Bronchial epithelial cell (primary cell): Measurements from ENCODE around the gene HIGD1A. TPM values are rescaled to one million over a fixed set of nuclear protein-coding genes. Genes with fewer than 3 reads are reported as not detected.

Experiments used
- DNase-seq: peaks from one replicate; pipeline ENCODE4 v3.0.0-alpha.2; 2010; ENCODE audit warnings: low read depth
- FAIRE-seq: peaks from 2 replicates; lab custom pipeline; 2011; peaks lifted over from hg19 to GRCh38; lab: Jason Lieb, UNC
- H3K27me3 ChIP-seq: 2 replicates; pipeline ENCODE4 v1.5.1; 2011; ENCODE audit warnings: low read length; ENCODE audit not compliant: control insufficient read depth, insufficient read depth
- H3K36me3 ChIP-seq: 2 replicates; pipeline ENCODE4 v1.5.1; 2011; ENCODE audit warnings: low read length; ENCODE audit not compliant: control insufficient read depth, insufficient read depth
- H3K4me3 ChIP-seq: 2 replicates; pipeline ENCODE4 v1.5.1; 2011; ENCODE audit warnings: mild to moderate bottlenecking, low read depth, low read length, control low read depth
- total RNA-seq: library from RNA; depleted of rRNA; stranded (reverse); fragments of >200 nt; gene quantifications from 2 replicates; pipeline ENCODE4 v1.2.1, GENCODE V29; 2014
- TF ChIP-seq, protein P1 (sequence below): IDR thresholded peaks from 2 replicates; pipeline ENCODE4 v1.5.1; 2011; ENCODE audit warnings: mild to moderate bottlenecking, moderate library complexity, low read length, control low read depth, inconsistent platforms; ENCODE audit not compliant: insufficient read depth, severe bottlenecking

Gene HIGD1A
- total RNA-seq, 1 donor from 2014 or later = 219 TPM

DNA sequence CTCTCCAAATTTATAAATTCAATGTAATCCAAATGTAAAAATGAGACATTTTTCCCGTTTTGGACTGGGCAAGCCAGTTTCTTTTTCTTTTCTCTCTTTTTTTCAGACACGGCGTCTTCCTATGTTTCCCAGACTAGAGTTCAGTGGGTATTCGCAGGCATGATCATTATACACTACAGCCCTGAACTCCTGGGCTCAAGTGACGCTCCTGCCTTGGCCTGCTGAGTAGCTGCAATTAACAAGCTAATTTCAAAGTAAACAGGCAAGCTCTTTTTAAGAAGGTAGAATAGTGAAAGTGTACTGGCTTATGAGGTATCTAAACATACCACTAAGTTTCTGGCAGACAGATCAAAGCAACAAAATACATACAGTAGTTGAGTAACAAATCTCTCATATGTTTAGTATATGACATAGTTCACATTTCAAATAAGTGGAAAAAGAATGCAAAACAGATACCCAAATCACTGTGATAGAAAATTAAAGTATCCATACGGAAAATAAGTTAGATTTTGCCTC lies 13.5 kb downstream of the HIGD1A start:
- Histone ChIP-seq H3K36me3 (peaks cover 2% of the 10 kb centered on the region), H3K4me3 (no peak overlapping the region), H3K27me3 (no peaks in the 10 kb centered on the region)
- DNase-seq = no peak
- TF ChIP-seq, protein P1, sequence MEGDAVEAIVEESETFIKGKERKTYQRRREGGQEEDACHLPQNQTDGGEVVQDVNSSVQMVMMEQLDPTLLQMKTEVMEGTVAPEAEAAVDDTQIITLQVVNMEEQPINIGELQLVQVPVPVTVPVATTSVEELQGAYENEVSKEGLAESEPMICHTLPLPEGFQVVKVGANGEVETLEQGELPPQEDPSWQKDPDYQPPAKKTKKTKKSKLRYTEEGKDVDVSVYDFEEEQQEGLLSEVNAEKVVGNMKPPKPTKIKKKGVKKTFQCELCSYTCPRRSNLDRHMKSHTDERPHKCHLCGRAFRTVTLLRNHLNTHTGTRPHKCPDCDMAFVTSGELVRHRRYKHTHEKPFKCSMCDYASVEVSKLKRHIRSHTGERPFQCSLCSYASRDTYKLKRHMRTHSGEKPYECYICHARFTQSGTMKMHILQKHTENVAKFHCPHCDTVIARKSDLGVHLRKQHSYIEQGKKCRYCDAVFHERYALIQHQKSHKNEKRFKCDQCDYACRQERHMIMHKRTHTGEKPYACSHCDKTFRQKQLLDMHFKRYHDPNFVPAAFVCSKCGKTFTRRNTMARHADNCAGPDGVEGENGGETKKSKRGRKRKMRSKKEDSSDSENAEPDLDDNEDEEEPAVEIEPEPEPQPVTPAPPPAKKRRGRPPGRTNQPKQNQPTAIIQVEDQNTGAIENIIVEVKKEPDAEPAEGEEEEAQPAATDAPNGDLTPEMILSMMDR = no peak
- FAIRE-seq = peak; percentile 18

DNA sequence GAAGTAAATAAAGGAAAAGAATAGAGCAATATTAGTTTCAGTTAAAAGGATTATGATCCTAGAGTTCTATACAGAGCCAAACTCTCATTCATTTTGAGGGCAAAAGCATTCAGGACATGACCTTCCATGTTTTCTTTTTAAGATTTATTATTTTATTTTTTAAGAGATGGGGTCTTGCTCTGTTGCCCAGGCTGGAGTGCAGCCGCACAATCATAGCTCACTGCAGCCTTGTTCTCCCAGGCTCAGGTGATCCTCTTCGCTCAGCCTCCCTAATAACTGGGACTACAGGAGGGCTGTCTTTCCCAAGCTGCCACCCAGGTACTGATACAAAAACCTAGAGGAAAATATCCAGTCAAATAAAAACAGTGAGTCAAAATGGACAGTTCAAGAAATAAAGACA lies 17.7 kb downstream of the HIGD1A start:
- TF ChIP-seq, protein P1 = no peak
- DNase-seq (no peak), FAIRE-seq (no peak)
- Histone ChIP-seq H3K4me3 (no peak overlapping the region), H3K36me3 (no peaks in the 10 kb centered on the region), H3K27me3 (no peaks in the 10 kb centered on the region)

DNA sequence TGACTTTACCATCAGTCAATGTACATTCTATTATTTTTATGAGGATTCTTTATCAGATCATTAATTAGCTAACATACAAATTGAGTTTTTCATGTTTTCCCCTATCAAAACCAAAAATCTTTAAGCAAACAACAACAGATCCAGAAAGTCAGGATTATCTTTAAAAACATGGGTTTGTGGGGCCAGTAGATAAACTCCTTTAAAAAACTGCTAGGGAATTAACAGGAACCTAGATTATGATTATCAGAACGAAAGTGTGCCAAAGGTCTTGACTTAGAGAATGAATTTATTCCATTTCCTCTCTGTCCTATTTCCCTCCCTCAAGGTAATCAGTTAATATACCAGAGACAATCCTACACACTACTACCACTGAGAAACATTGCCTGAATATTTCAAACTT lies 18.1 kb downstream of the HIGD1A start:
- no peaks in the 10 kb centered on the region for H3K27me3 ChIP-seq
- FAIRE-seq (no peak), DNase-seq (no peak)
- TF ChIP-seq, protein P1 = no peak
- H3K4me3 ChIP-seq = no peak overlapping the region
- H3K36me3 ChIP-seq = no peaks in the 10 kb centered on the region

DNA sequence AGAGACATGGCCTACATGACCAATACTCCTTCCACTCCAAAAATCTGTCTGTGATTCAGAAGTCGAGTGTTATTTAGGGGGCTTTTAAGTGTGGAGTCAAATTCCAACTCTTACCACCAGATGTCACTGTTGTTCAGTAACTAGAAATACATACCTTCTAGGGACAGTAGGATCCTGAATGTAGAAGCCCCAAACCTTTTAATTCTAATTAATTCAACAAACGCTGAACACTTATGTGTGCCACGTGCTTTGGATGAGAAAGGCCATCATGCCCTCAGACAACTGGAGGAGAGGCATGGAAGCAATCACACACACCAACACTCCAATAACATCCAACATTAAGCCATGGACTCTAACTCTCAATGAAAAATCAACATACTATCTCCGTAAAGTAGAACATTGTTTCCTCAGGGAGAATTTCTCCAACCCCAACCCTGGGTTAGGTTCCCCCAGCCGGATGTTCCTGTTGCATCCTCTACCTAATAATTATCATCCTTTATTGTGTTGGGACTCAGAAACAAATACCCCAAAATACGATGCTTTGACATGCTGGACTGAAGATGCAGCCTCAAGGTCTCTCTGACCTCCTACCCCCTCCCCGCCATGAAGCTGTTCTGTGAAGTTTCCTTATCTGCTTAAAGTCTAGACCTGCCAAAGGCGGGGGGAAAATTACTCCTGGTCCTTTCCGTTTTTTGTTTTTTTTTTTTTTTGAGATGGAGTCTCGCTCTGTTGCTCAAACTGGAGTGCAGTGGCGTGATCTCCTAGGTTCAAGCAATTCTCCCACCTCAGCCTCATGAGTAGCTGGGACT lies 23.2 kb downstream of the HIGD1A start:
- H3K27me3 ChIP-seq = no peaks in the 10 kb centered on the region
- FAIRE-seq (no peak), DNase-seq (peak; percentile 76)
- H3K36me3 ChIP-seq = no peaks in the 10 kb centered on the region
- TF ChIP-seq, protein P1 = peak; percentile 56
- H3K4me3 ChIP-seq = no peak overlapping the region

DNA sequence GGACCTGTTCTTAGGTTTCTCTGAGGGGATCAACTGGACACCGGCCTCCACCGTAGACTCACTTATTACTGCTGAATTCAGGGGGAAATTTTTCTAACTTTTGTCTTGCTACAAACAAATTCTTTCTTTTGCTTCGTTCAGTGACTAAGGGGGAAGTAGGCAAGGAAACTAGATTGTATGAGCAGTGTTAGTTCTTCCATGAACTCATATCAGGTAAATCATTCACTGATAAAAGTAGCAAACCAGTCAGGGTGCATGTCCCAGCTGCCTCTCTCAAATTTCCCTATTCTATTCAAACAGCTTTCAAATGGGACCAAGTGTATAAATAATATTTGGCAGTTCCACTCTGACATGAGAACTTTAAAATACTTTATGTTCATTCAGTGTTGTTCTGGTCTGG lies 23.9 kb downstream of the HIGD1A start:
- TF ChIP-seq, protein P1 = no peak
- Histone ChIP-seq H3K36me3 (no peaks in the 10 kb centered on the region), H3K4me3 (no peak overlapping the region), H3K27me3 (no peaks in the 10 kb centered on the region)
- FAIRE-seq (no peak), DNase-seq (no peak)
